NCI-H2196 (cell line): Measurements from ENCODE around the gene MDFIC.

ENCODE experiments used
- DNase-seq: peaks from one replicate; lab custom pipeline; 2025; ENCODE audit not compliant: unreplicated experiment; lab: John Stamatoyannopoulos, UW

The MDFIC gene

GRCh38 chr7:114949231-114949630, 27.3 kb downstream of the MDFIC start:
- no peak for DNase-seq

- no peak for DNase-seq
These were observed 30.4 kb downstream of the MDFIC start for GRCh38 chr7:114952296-114952695.

- no peak for DNase-seq
These were observed 31.8 kb downstream of the MDFIC start for GRCh38 chr7:114953724-114954123.

GRCh38 chr7:114956702-114957101, 34.8 kb downstream of the MDFIC start:
- DNase-seq, result no peak

- no peak for DNase-seq
These were observed 35.5 kb downstream of the MDFIC start for GRCh38 chr7:114957444-114957843.

GRCh38 chr7:114959931-114960330, 38.0 kb downstream of the MDFIC start:
- DNase-seq, result no peak

GRCh38 chr7:114962441-114962840, 40.5 kb downstream of the MDFIC start:
- no peak for DNase-seq

- no peak for DNase-seq
These were observed 44.3 kb downstream of the MDFIC start for GRCh38 chr7:114966156-114966555.

- DNase-seq, result no peak
These were observed 47.2 kb downstream of the MDFIC start for GRCh38 chr7:114969096-114969495.

GRCh38 chr7:114970308-114970707, 48.4 kb downstream of the MDFIC start:
- no peak for DNase-seq

GRCh38 chr7:114970732-114971131, 48.8 kb downstream of the MDFIC start:
- no peak for DNase-seq

- DNase-seq, result no peak
These were observed 50.7 kb downstream of the MDFIC start for GRCh38 chr7:114972567-114972966.

GRCh38 chr7:114973147-114973546, 51.3 kb downstream of the MDFIC start:
- DNase-seq, result no peak

- no peak for DNase-seq
These were observed 53.5 kb downstream of the MDFIC start for GRCh38 chr7:114975401-114975800.

GRCh38 chr7:114976666-114977065, 54.8 kb downstream of the MDFIC start:
- no peak for DNase-seq

GRCh38 chr7:114977277-114977676, 55.4 kb downstream of the MDFIC start:
- DNase-seq, result no peak

GRCh38 chr7:114979388-114979787, 57.5 kb downstream of the MDFIC start:
- DNase-seq, result no peak

GRCh38 chr7:114979803-114980507, 58.1 kb downstream of the MDFIC start:
- no peak for DNase-seq

GRCh38 chr7:114981323-114981722, 59.4 kb downstream of the MDFIC start:
- DNase-seq, result no peak

- DNase-seq, result no peak
These were observed 63.3 kb downstream of the MDFIC start for GRCh38 chr7:114985116-114985715.

GRCh38 chr7:114986190-114987180, 64.6 kb downstream of the MDFIC start:
- DNase-seq, result no peak

GRCh38 chr7:114988026-114988425, 66.1 kb downstream of the MDFIC start:
- DNase-seq, result no peak
